NT2/D1 (cell line): ENCODE results near the gene MED16.

Experiments used
- DNase-seq: peaks from one replicate; pipeline ENCODE4 v3.0.0-alpha.2; 2011; ENCODE audit warnings: low read depth, low spot score
- H3K27me3 ChIP-seq: 2 replicates; pipeline ENCODE4 v1.6.0; 2011; ENCODE audit warnings: mild to moderate bottlenecking; ENCODE audit not compliant: insufficient read length, insufficient read depth
- H3K36me3 ChIP-seq: 2 replicates; pipeline ENCODE4 v1.6.1; 2011; ENCODE audit warnings: mild to moderate bottlenecking, low read length, mixed read lengths; ENCODE audit not compliant: insufficient read depth, insufficient read length
- H3K4me1 ChIP-seq: 2 replicates; pipeline ENCODE4 v1.5.1; 2011; ENCODE audit not compliant: insufficient read depth, insufficient read length
- H3K4me3 ChIP-seq: 2 replicates; pipeline ENCODE4 v1.5.1; 2011; ENCODE audit warnings: low read depth; ENCODE audit not compliant: insufficient read length
- H3K9ac ChIP-seq: 2 replicates; pipeline ENCODE4 v1.6.0; 2011; ENCODE audit warnings: low read depth; ENCODE audit not compliant: insufficient read length
- H3K9me3 ChIP-seq: 2 replicates; pipeline ENCODE4 v1.5.1; 2011; ENCODE audit warnings: mild to moderate bottlenecking, low read length; ENCODE audit not compliant: insufficient read depth
- SUZ12 ChIP-seq: IDR thresholded peaks from 2 replicates; pipeline ENCODE4 v1.6.1; 2011; ENCODE audit not compliant: insufficient read length, insufficient read depth; ENCODE audit errors: extremely low read depth
- YY1 ChIP-seq: IDR thresholded peaks from 2 replicates; pipeline ENCODE4 v1.6.1; 2011; ENCODE audit not compliant: insufficient read length, insufficient read depth
- ZNF274 ChIP-seq: IDR thresholded peaks from 2 replicates; pipeline ENCODE4 v1.6.1; 2011; ENCODE audit warnings: mild to moderate bottlenecking, low read depth, low read length

The MED16 gene

GRCh38 chr19:912181-913079 is 19.4 kb upstream of the MED16 start:
- peaks cover 11% of the 10 kb centered on the region for H3K4me1 ChIP-seq
- H3K9me3 ChIP-seq: no peaks in the 10 kb centered on the region
- no peaks in the 10 kb centered on the region for H3K36me3 ChIP-seq
- H3K27me3 ChIP-seq: peaks cover 18% of the 10 kb centered on the region
- H3K9ac ChIP-seq: peak overlapping the region; percentile 85
- H3K4me3 ChIP-seq: peak overlapping the region; percentile 69
- no peak for DNase-seq
- TF ChIP-seq YY1: no peak
- TF ChIP-seq SUZ12: no peak
- TF ChIP-seq ZNF274: no peak

DNA sequence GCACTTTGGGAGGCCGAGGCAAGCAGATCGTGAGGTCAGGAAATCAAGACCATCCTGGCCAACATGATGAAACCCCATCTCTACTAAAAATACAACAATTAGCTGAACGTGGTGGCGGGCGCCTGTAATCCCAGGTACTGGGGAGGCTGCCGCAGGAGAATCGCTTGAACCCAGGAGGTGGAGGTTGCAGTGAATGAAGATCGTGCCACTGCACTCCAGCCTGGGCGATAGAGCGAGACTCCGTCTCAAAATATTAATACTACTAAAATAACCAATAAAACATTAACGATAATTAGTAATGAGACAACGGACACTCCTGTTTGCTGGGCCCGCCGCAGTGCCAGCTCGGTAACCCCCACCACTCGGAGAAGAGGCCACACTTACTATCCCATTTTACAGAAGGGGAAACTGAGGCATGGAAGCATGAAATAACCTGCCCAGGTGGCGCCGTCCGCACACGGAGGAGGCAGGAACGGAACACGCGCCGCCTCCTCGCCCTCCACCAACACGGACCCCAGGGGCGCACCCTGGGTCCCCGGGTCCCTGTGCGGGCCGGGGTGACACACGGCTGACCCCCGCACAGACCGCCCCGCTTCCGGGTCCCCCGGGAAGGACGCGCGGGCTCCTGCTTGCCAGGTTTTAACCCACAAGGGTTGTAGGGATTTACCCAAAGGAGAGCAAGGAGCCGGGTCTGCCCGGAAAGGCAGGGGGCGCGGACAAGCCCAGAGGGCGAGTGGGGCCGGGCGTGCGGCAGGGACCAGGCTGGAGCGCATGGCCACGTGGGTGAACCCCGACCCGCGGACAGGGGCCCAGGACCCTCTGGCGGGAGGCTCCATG is 18.4 kb upstream of the MED16 start:
- no peaks in the 10 kb centered on the region for H3K9me3 ChIP-seq
- no peak for DNase-seq
- TF ChIP-seq SUZ12: no peak
- no peak for TF ChIP-seq YY1
- TF ChIP-seq ZNF274: no peak
- no peak overlapping the region for H3K4me3 ChIP-seq
- H3K27me3 ChIP-seq: peaks cover 9% of the 10 kb centered on the region
- H3K36me3 ChIP-seq: no peaks in the 10 kb centered on the region
- peaks cover 10% of the 10 kb centered on the region for H3K4me1 ChIP-seq
- H3K9ac ChIP-seq: no peak overlapping the region

DNA sequence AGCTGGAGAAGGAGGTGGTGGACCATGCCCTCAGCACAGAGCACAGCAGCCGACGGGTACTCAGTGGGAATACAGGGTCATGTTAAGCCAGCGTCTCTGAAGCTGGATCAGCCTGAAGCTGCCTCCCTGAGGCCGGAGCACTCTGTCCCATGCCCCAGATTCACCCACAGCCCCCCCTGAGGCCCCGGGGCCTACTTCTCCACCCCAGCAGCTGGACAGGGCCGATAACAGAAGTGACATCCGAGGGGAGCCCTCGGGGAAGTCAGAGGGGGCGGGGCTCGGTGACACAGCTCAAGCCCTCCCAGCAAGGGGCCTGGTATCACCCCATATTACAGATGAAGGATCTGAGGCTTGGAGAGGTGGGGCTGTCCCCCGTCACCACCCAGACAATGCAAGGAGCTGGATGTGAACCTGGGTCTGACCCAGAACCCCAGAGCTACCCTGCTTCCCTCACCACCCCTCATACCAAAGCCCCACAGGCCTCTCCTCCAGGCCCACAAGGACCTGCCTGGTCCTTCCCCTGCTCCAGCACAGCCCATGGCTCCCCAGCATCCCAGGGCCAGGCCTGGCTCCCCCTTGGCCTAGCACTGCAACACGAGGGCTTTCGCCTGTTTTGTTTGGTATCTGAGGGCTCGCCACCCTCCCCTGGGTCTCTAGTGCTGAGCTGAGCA is 14.3 kb upstream of the MED16 start:
- no peaks in the 10 kb centered on the region for H3K9me3 ChIP-seq
- peak overlapping the region; percentile 44 for H3K9ac ChIP-seq
- no peaks in the 10 kb centered on the region for H3K27me3 ChIP-seq
- peaks cover 7% of the 10 kb centered on the region for H3K4me1 ChIP-seq
- peaks cover 7% of the 10 kb centered on the region for H3K36me3 ChIP-seq
- DNase-seq: no peak
- no peak for TF ChIP-seq YY1
- TF ChIP-seq SUZ12: no peak
- no peak for TF ChIP-seq ZNF274
- H3K4me3 ChIP-seq: no peak overlapping the region

- no peaks in the 10 kb centered on the region for H3K9me3 ChIP-seq
- TF ChIP-seq YY1 (no peak), ZNF274 (no peak), SUZ12 (no peak)
- peaks cover 7% of the 10 kb centered on the region for H3K4me1 ChIP-seq
- H3K36me3 ChIP-seq: peaks cover 15% of the 10 kb centered on the region
- no peak overlapping the region for H3K4me3 ChIP-seq
- no peaks in the 10 kb centered on the region for H3K27me3 ChIP-seq
- no peak for DNase-seq
- H3K9ac ChIP-seq: no peak overlapping the region
Observed at GRCh38 chr19:906480-906879, 13.5 kb upstream of the MED16 start.

DNA sequence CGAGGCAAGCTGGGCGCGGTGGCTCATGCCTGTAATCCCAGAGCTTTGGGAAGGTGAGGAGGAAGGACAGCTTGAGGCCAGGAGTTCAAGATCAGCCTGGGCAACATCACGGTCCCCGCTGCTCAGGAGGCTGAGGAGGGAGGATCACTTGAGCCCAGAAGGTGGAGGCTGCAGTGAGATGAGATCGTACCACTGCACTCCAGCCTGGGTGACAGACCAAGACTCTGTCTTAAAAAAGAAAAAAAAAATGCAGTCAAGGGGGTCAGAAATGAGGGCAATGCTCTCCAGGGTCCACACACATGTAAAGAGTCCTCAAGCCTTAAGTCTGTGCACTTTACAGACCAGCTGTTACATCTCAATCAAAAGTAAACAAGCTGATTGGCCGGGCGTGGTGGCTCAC is 11.6 kb upstream of the MED16 start:
- no peaks in the 10 kb centered on the region for H3K9me3 ChIP-seq
- no peak overlapping the region for H3K4me3 ChIP-seq
- no peaks in the 10 kb centered on the region for H3K27me3 ChIP-seq
- no peak overlapping the region for H3K9ac ChIP-seq
- no peak for TF ChIP-seq ZNF274
- no peak for TF ChIP-seq YY1
- TF ChIP-seq SUZ12: no peak
- no peak for DNase-seq
- peaks cover 15% of the 10 kb centered on the region for H3K4me1 ChIP-seq
- H3K36me3 ChIP-seq: peaks cover 28% of the 10 kb centered on the region

- peaks cover 38% of the 10 kb centered on the region for H3K36me3 ChIP-seq
- TF ChIP-seq ZNF274 (no peak), YY1 (no peak), SUZ12 (no peak)
- no peak overlapping the region for H3K9ac ChIP-seq
- H3K4me1 ChIP-seq: peaks cover 13% of the 10 kb centered on the region
- no peak overlapping the region for H3K4me3 ChIP-seq
- no peaks in the 10 kb centered on the region for H3K27me3 ChIP-seq
- DNase-seq: no peak
- no peaks in the 10 kb centered on the region for H3K9me3 ChIP-seq
Observed at GRCh38 chr19:903266-903797, 10.3 kb upstream of the MED16 start.
